ENCODE data around the gene KCNT2. TPM values are rescaled to one million over a fixed set of nuclear protein-coding genes. Genes with fewer than 3 reads are reported as not detected.

The KCNT2 gene
- total RNA-seq, 1 experiment from 2014 or later, result 0.41 TPM

- TF ChIP-seq SIN3A (IDR thresholded peaks at IDR 0.05; ENCODE audit: borderline replicate concordance, insufficient read depth, low read depth, low read length) (no peak), POLR2AphosphoS5 (IDR thresholded peaks at IDR 0.05; ENCODE audit: low read depth, low read length) (no peak), TCF7L2 (IDR thresholded peaks at IDR 0.05; ENCODE audit: low read depth, low read length) (no peak), REST (IDR thresholded peaks at IDR 0.05; ENCODE audit: insufficient read depth in 1 of 2, low read depth in 2 of 2, low read length in 1 of 2) (no peak), CTCF (IDR thresholded peaks at IDR 0.05) (no peak)
- DNase-seq (ENCODE audit: low read depth, low spot score) (no peak), ATAC-seq (no peak)
- in situ Hi-C loops (cut with HindIII; ENCODE audit: low pct_unique_long_range_greater_than_20kb, low sequenced_read_pairs), result no loop called here
- Histone ChIP-seq H3K36me3 (ENCODE audit: control insufficient read depth, insufficient read depth, low read length) (no peaks in the 10 kb centered on the region), H3K27ac (ENCODE audit: low read length) (no peak overlapping the region), H3K4me3 (ENCODE audit: low read depth in 2 of 2, low read length in 2 of 2) (no peak overlapping the region), H3K4me1 (ENCODE audit: control insufficient read depth, insufficient read depth, low read length) (peaks cover 5% of the 10 kb centered on the region; the same call in 1 of the 2 replicates), H3K9me3 (ENCODE audit: control insufficient read depth, insufficient read depth, low read depth, low read length) (no peaks in the 10 kb centered on the region), H3K27me3 (ENCODE audit: control insufficient read depth, insufficient read depth, low read length) (no peaks in the 10 kb centered on the region)
- CTCF ChIA-PET, result no interaction called here
- intact Hi-C loops (cut with micrococcal nuclease; ENCODE audit: unreplicated experiment), result no loop called here
- no TSS peak for BruUV-seq (replicated peaks)
- POLR2A ChIA-PET, result no interaction called here
Measured at GRCh38 chr1:196611873-196612272, 3.6 kb upstream of the KCNT2 start.

GRCh38 chr1:196609370-196609737 is 1.1 kb upstream of the KCNT2 start:
- TF ChIP-seq CTCF (IDR thresholded peaks at IDR 0.05), result no peak
- TF ChIP-seq SIN3A (IDR thresholded peaks at IDR 0.05; ENCODE audit: borderline replicate concordance, insufficient read depth, low read depth, low read length), result no peak
- no peak for TF ChIP-seq POLR2AphosphoS5 (IDR thresholded peaks at IDR 0.05; ENCODE audit: low read depth, low read length)
- no peak for TF ChIP-seq REST (IDR thresholded peaks at IDR 0.05; ENCODE audit: insufficient read depth in 1 of 2, low read depth in 2 of 2, low read length in 1 of 2)
- no peak for TF ChIP-seq TCF7L2 (IDR thresholded peaks at IDR 0.05; ENCODE audit: low read depth, low read length)
- intact Hi-C loops (cut with micrococcal nuclease; ENCODE audit: unreplicated experiment) (no loop called here), in situ Hi-C loops (cut with HindIII; ENCODE audit: low pct_unique_long_range_greater_than_20kb, low sequenced_read_pairs) (no loop called here)
- CTCF ChIA-PET, result no interaction called here
- POLR2A ChIA-PET, result interaction anchor here (0.6 kb wide), 1 partner anchor 41 kb away, joined by 3 read pairs; no protein-coding TSS in a partner anchor
- no peaks in the 10 kb centered on the region for H3K36me3 ChIP-seq (ENCODE audit: control insufficient read depth, insufficient read depth, low read length)
- no peaks in the 10 kb centered on the region for H3K27me3 ChIP-seq (ENCODE audit: control insufficient read depth, insufficient read depth, low read length)
- peaks cover 5% of the 10 kb centered on the region; the same call in 1 of the 2 replicates for H3K4me1 ChIP-seq (ENCODE audit: control insufficient read depth, insufficient read depth, low read length)
- H3K27ac ChIP-seq (ENCODE audit: low read length), result no peak overlapping the region
- no peak for DNase-seq (ENCODE audit: low read depth, low spot score)
- peak; percentile 55 for ATAC-seq
- no peaks in the 10 kb centered on the region for H3K9me3 ChIP-seq (ENCODE audit: control insufficient read depth, insufficient read depth, low read depth, low read length)
- peak overlapping the region; percentile 51 to 61 for H3K4me3 ChIP-seq (ENCODE audit: low read depth in 2 of 2, low read length in 2 of 2)
- BruUV-seq (replicated peaks), result no TSS peak
